Sigmoid colon (tissue), 7 donors: Measurements from ENCODE around the gene PDZRN4. TPM values are rescaled to one million over a fixed set of nuclear protein-coding genes. Genes with fewer than 3 reads are reported as not detected.

Source experiments
- DNase-seq: peaks from one replicate; pipeline ENCODE4 v3.0.0-alpha.2; 2019
- H3K27ac ChIP-seq, 4 donors: fragments of 200-600 bp; sonication (generic); one replicate each; pipeline ENCODE4 v1.5.1; 2016 to 2019; ENCODE audit warnings: mild to moderate bottlenecking in 1 of 4
- H3K27me3 ChIP-seq, 3 donors: fragments of 200-600 bp; sonication (generic); one replicate each; pipeline ENCODE4 v1.5.1; 2019; ENCODE audit warnings: mild to moderate bottlenecking in 1 of 3
- H3K36me3 ChIP-seq, 4 donors: fragments of 200-600 bp; sonication (generic); one replicate each; pipeline ENCODE4 v1.5.1; 2016 to 2019
- H3K4me1 ChIP-seq, 4 donors: fragments of 200-600 bp; sonication (generic); one replicate each; pipeline ENCODE4 v1.5.1; 2017 to 2019
- H3K4me3 ChIP-seq, 4 donors: fragments of 200-600 bp; sonication (generic); one replicate each; pipeline ENCODE4 v1.5.1; 2017 to 2019; ENCODE audit warnings: mild to moderate bottlenecking in 2 of 4, moderate library complexity in 1 of 4
- H3K9me3 ChIP-seq, 4 donors: fragments of 200-600 bp in 3 of 4; sonication (generic) in 3 of 4; one replicate each; pipeline versions ENCODE4 v1.5.1 to v1.6.1; 2013 to 2019
- CTCF ChIP-seq, 4 experiments: fragments of 450-650 bp in 3 of 4; fragments of 200-600 bp in 1 of 4; IDR thresholded peaks; one replicate each; pipeline ENCODE4 v1.5.1; 2016 to 2019; ENCODE audit warnings: antibody characterized with exemption in 4 of 4, mild to moderate bottlenecking in 3 of 4, moderate library complexity in 2 of 4
- EP300 ChIP-seq, 4 donors: sonication (generic); formaldehyde crosslinking; IDR thresholded peaks; one replicate each; pipeline ENCODE4 v1.6.1; 2017; ENCODE audit warnings: antibody characterized with exemption in 4 of 4
- POLR2A ChIP-seq, 2 donors: fragments of 450-650 bp; IDR thresholded peaks; one replicate each; pipeline ENCODE4 v1.6.1; 2016; ENCODE audit warnings: antibody characterized with exemption in 2 of 2, mild to moderate bottlenecking in 2 of 2, moderate library complexity in 2 of 2
- POLR2AphosphoS5 ChIP-seq, 4 donors: sonication (generic); formaldehyde crosslinking; IDR thresholded peaks; one replicate each; pipeline ENCODE4 v1.6.1; 2017; ENCODE audit warnings: antibody characterized with exemption in 4 of 4
- WGBS, 2 donors: extraction: QIAGEN DNeasy Blood & Tissue Kit; methylation state at CpG; one replicate each; pipeline ENCODE4 v1.1.7; 2013; 5-methylcytosine and 5-hydroxymethylcytosine counted together
- intact Hi-C: fragments of 100-400 bp; cut with DNase I; formaldehyde crosslinking; loops from one replicate; pipeline ENCODE4 v1.15.1; 2023
- polyA plus RNA-seq, 3 donors: library from polyadenylated mRNA; stranded (reverse); fragments of 200-250 nt; gene quantifications; one replicate each; pipeline ENCODE4 v1.2.3, GENCODE V29; 2013
- total RNA-seq, 4 donors: library from RNA; depleted of rRNA; stranded (reverse); fragments of >200 nt; gene quantifications; one replicate each; pipeline ENCODE4 v1.1.0, GENCODE V29; 2016
- donor health status: healthy with polysubstance abuse.
- donor health status: Bipolar disorder and iron deficiency.
- donor health status: healthy.

PDZRN4 gene
- total and polyA plus RNA-seq, 7 donors: 0.23 to 98.1 (median 71.5) TPM

- intact Hi-C loops: no loop called here
Observed at GRCh38 chr12:41577995-41578394, 389.9 kb downstream of the PDZRN4 start.

GRCh38 chr12:41585784-41586183 is 397.7 kb downstream of the PDZRN4 start:
- TF ChIP-seq CTCF (IDR thresholded peaks at IDR 0.05) (no peak), EP300 (IDR thresholded peaks at IDR 0.05) (no peak), POLR2AphosphoS5 (IDR thresholded peaks at IDR 0.05) (no peak), POLR2A (IDR thresholded peaks at IDR 0.05) (no peak)
- H3K27ac ChIP-seq: no peak overlapping the region
- no peaks in the 10 kb centered on the region for H3K4me1 ChIP-seq
- whole genome bisulfite sequencing, 2 donors: 88 to 91% methylated on average over 3 of the region's 3 CpGs
- H3K4me3 ChIP-seq: no peak overlapping the region
- no peak for DNase-seq
- H3K36me3 ChIP-seq: no peaks in the 10 kb centered on the region
- intact Hi-C loops: no loop called here
- no peaks in the 10 kb centered on the region for H3K9me3 ChIP-seq
- no peaks in the 10 kb centered on the region for H3K27me3 ChIP-seq

More at GRCh38 chr12:41577995-41578394, 389.9 kb downstream of the PDZRN4 start:
- no peak for DNase-seq
- Histone ChIP-seq H3K27me3 (no peaks in the 10 kb centered on the region), H3K4me1 (no peaks in the 10 kb centered on the region), H3K27ac (no peak overlapping the region), H3K4me3 (no peak overlapping the region), H3K36me3 (peaks cover 0 to 26% (median under 1%) of the 10 kb centered on the region in 4 donors), H3K9me3 (no peaks in the 10 kb centered on the region)
- TF ChIP-seq EP300 (IDR thresholded peaks at IDR 0.05) (no peak), POLR2A (IDR thresholded peaks at IDR 0.05) (no peak), CTCF (IDR thresholded peaks at IDR 0.05) (no peak), POLR2AphosphoS5 (IDR thresholded peaks at IDR 0.05) (no peak)

- intact Hi-C loops: no loop called here
- Histone ChIP-seq H3K4me3 (no peak overlapping the region), H3K36me3 (no peaks in the 10 kb centered on the region), H3K27ac (no peak overlapping the region), H3K9me3 (no peaks in the 10 kb centered on the region), H3K27me3 (no peaks in the 10 kb centered on the region), H3K4me1 (no peaks in the 10 kb centered on the region)
- no peak for DNase-seq
- TF ChIP-seq POLR2A (IDR thresholded peaks at IDR 0.05) (no peak), EP300 (IDR thresholded peaks at IDR 0.05) (no peak), POLR2AphosphoS5 (IDR thresholded peaks at IDR 0.05) (no peak), CTCF (IDR thresholded peaks at IDR 0.05) (no peak)
- 87 to 93% methylated on average over 1 of the region's 1 CpG for WGBS, 2 donors
Observed at GRCh38 chr12:41587574-41587973, 399.5 kb downstream of the PDZRN4 start.

GRCh38 chr12:41589878-41590277 is 401.8 kb downstream of the PDZRN4 start:
- 63 to 78% methylated on average over 4 of the region's 4 CpGs for WGBS, 2 donors
- H3K27me3 ChIP-seq: no peaks in the 10 kb centered on the region
- no peaks in the 10 kb centered on the region for H3K36me3 ChIP-seq
- no peak overlapping the region for H3K27ac ChIP-seq
- intact Hi-C loops: no loop called here
- TF ChIP-seq POLR2AphosphoS5 (IDR thresholded peaks at IDR 0.05) (no peak), EP300 (IDR thresholded peaks at IDR 0.05) (no peak), CTCF (IDR thresholded peaks at IDR 0.05) (no peak), POLR2A (IDR thresholded peaks at IDR 0.05) (no peak)
- H3K4me3 ChIP-seq: no peak overlapping the region
- H3K9me3 ChIP-seq: no peaks in the 10 kb centered on the region
- H3K4me1 ChIP-seq: no peaks in the 10 kb centered on the region
- DNase-seq: no peak

GRCh38 chr12:41596190-41596589 is 408.1 kb downstream of the PDZRN4 start:
- no peak overlapping the region for H3K27ac ChIP-seq
- WGBS, 2 donors: 54 to 82% methylated on average over 4 of the region's 4 CpGs
- H3K36me3 ChIP-seq: no peaks in the 10 kb centered on the region
- no peaks in the 10 kb centered on the region for H3K4me1 ChIP-seq
- no peak overlapping the region for H3K4me3 ChIP-seq
- intact Hi-C loops: no loop called here
- H3K27me3 ChIP-seq: no peaks in the 10 kb centered on the region
- H3K9me3 ChIP-seq: no peaks in the 10 kb centered on the region
- TF ChIP-seq POLR2A (IDR thresholded peaks at IDR 0.05): no peak
- no peak for TF ChIP-seq CTCF (IDR thresholded peaks at IDR 0.05)
- DNase-seq: no peak
